HL-60 (cell line): ENCODE results near the gene CILP2.

ENCODE experiments used
- CTCF ChIP-seq: IDR thresholded peaks from one replicate; pipeline ENCODE4 v1.5.1; 2011; ENCODE audit warnings: low read length, control low read depth, inconsistent platforms; ENCODE audit not compliant: insufficient read depth
- GABPA ChIP-seq: IDR thresholded peaks from 2 replicates; pipeline ENCODE4 v1.6.1; 2012; ENCODE audit warnings: low read depth
- POLR2AphosphoS5 ChIP-seq: IDR thresholded peaks from 2 replicates; pipeline ENCODE4 v1.6.1; 2012; ENCODE audit warnings: low read depth
- REST ChIP-seq: IDR thresholded peaks from 2 replicates; pipeline ENCODE4 v1.6.1; 2012; ENCODE audit warnings: low read depth; ENCODE audit not compliant: insufficient replicate concordance
- SPI1 ChIP-seq: IDR thresholded peaks from 2 replicates; pipeline ENCODE4 v1.6.1; 2012; ENCODE audit warnings: low read depth, mild to moderate bottlenecking, borderline replicate concordance

- TF ChIP-seq GABPA: no peak
- no peak for TF ChIP-seq CTCF
- TF ChIP-seq POLR2AphosphoS5: no peak
- no peak for TF ChIP-seq REST
- TF ChIP-seq SPI1: no peak
These were observed 29.3 kb downstream of the CILP2 start for GRCh38 chr19:19567391-19567790.
